Left ventricle myocardium inferior (tissue), 1 donor: ENCODE data around the gene RIOK1. TPM values are rescaled to one million over a fixed set of nuclear protein-coding genes. Genes with fewer than 3 reads are reported as not detected.

Experiments
- DNase-seq: peaks from one replicate; pipeline ENCODE4 v3.0.0-alpha.2; 2020
- H3K27ac ChIP-seq: fragments of 200-600 bp; replicated peaks from 2 replicates; pipeline ENCODE4 v1.8.0; 2021
- H3K27me3 ChIP-seq: fragments of 200-600 bp; 2 replicates; pipeline ENCODE4 v1.8.0; 2021; ENCODE audit warnings: low read depth
- H3K36me3 ChIP-seq: fragments of 200-600 bp; 2 replicates; pipeline ENCODE4 v1.8.0; 2021
- H3K4me1 ChIP-seq: fragments of 200-600 bp; 2 replicates; pipeline ENCODE4 v1.8.0; 2021
- H3K4me3 ChIP-seq: fragments of 200-600 bp; 2 replicates; pipeline ENCODE4 v1.8.0; 2021; ENCODE audit warnings: mild to moderate bottlenecking, moderate library complexity
- H3K9me3 ChIP-seq: fragments of 200-600 bp; replicated peaks from 2 replicates; pipeline ENCODE4 v1.8.0; 2021
- CTCF ChIP-seq: fragments of 200-600 bp; IDR thresholded peaks from 2 replicates; pipeline ENCODE4 v1.8.0; 2021; ENCODE audit warnings: antibody characterized with exemption, mild to moderate bottlenecking, borderline replicate concordance
- intact Hi-C: fragments of 100-400 bp; cut with micrococcal nuclease; formaldehyde crosslinking; loops from one replicate; pipeline ENCODE4 v1.11.0; 2022
- total RNA-seq: library from RNA; stranded (reverse); fragmentation: NEBNext Ultra II Directional; extraction: Animal tissue kit (Norgen Biotek cat#: 25700); gene quantifications from one replicate; pipeline ENCODE4 v1.2.1, GENCODE V29; 2021
- donor health status: DM: no; HTN: yes; CAD: no; lungs with severe emphysema.

RIOK1 gene
- total RNA-seq, 1 donor from 2014 or later: 11.5 TPM

DNA sequence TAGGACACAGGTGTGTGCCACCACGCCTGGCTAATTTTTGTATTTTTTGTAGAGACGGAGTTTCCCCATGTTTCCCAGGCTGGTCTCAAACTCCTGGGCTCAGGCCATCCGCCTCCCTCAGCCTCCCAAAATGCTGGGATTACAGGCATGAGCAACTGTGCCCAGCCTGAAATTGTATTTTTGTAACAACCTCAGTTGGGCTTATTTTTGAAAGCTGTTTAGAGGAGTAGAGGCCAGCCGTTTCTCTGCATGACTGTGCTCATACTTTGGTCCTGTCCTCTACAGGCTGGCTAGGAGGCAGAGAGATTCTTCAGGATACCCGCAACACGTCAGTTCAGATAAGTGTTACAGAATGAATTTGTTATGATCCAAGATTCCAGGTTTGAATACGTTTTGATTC lies 22.2 kb upstream of the RIOK1 start:
- DNase-seq: no peak
- intact Hi-C loops: no loop called here
- H3K4me3 ChIP-seq: no peak overlapping the region
- no peak for TF ChIP-seq CTCF
- H3K27ac ChIP-seq: no peak overlapping the region
- H3K27me3 ChIP-seq: peaks cover 10% of the 10 kb centered on the region
- no peaks in the 10 kb centered on the region for H3K4me1 ChIP-seq
- no peaks in the 10 kb centered on the region for H3K9me3 ChIP-seq
- no peaks in the 10 kb centered on the region for H3K36me3 ChIP-seq

- TF ChIP-seq CTCF: no peak
- no peak overlapping the region for H3K4me3 ChIP-seq
- H3K27ac ChIP-seq: no peak overlapping the region
- intact Hi-C loops: no loop called here
- H3K4me1 ChIP-seq: no peaks in the 10 kb centered on the region
- no peaks in the 10 kb centered on the region for H3K36me3 ChIP-seq
- DNase-seq: no peak
- no peaks in the 10 kb centered on the region for H3K9me3 ChIP-seq
- peaks cover 5% of the 10 kb centered on the region for H3K27me3 ChIP-seq
These were observed 15.9 kb upstream of the RIOK1 start for GRCh38 chr6:7373739-7374138.

DNA sequence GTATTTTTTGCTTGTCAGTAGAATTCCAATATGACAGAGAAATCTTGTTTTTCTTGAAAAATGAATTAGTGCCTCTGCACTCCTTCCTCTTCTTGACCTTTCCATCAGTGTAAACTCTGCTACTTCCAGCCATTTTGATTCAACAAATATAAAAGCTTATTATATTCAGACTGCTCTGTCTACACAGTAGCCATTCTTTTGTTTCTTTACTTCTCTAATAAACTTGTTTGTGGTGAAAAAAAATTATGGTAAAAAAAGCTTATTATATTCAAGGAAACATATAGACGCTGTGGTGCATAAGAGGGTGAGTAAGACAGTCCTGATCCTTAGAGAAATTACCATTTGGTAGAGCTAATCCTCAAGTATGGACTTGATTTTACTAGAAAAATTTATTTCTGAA lies 11.6 kb upstream of the RIOK1 start:
- no peaks in the 10 kb centered on the region for H3K36me3 ChIP-seq
- no peak for TF ChIP-seq CTCF
- H3K9me3 ChIP-seq: no peaks in the 10 kb centered on the region
- no peak overlapping the region for H3K4me3 ChIP-seq
- H3K27ac ChIP-seq: no peak overlapping the region
- H3K4me1 ChIP-seq: no peaks in the 10 kb centered on the region
- intact Hi-C loops: no loop called here
- no peak for DNase-seq
- H3K27me3 ChIP-seq: peaks cover 8% of the 10 kb centered on the region

GRCh38 chr6:7378740-7379139 lies 10.9 kb upstream of the RIOK1 start:
- intact Hi-C loops: no loop called here

DNA sequence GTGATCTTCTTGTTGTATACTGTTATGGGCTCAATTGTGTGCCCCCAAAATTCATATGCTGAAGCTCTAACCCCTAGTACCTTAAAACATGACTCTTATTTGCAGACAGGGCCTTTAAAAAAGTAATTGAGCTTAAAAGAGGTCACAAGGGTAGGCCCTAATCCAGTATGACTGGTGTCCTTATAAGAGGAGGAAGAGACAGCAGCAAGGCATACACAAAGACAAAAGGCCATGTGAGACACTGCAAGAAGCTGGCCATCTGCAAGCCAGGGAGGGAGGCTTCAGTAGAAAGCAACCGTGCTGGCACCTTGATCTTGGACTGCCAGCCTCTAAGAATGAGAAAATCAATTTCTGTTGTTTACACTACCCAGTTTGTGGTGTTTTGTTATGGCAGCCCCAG lies 8.5 kb upstream of the RIOK1 start:
- intact Hi-C loops: no loop called here
- DNase-seq: no peak
- Histone ChIP-seq H3K27me3 (peaks cover 8% of the 10 kb centered on the region), H3K36me3 (no peaks in the 10 kb centered on the region), H3K9me3 (no peaks in the 10 kb centered on the region), H3K4me1 (no peaks in the 10 kb centered on the region), H3K4me3 (no peak overlapping the region), H3K27ac (no peak overlapping the region)
- TF ChIP-seq CTCF: no peak

More at GRCh38 chr6:7378740-7379139, 10.9 kb upstream of the RIOK1 start:
- no peak overlapping the region for H3K4me3 ChIP-seq
- no peak for TF ChIP-seq CTCF
- no peak for DNase-seq
- peaks cover 8% of the 10 kb centered on the region for H3K27me3 ChIP-seq
- no peaks in the 10 kb centered on the region for H3K36me3 ChIP-seq
- H3K27ac ChIP-seq: no peak overlapping the region
- no peaks in the 10 kb centered on the region for H3K9me3 ChIP-seq
- H3K4me1 ChIP-seq: no peaks in the 10 kb centered on the region

DNA sequence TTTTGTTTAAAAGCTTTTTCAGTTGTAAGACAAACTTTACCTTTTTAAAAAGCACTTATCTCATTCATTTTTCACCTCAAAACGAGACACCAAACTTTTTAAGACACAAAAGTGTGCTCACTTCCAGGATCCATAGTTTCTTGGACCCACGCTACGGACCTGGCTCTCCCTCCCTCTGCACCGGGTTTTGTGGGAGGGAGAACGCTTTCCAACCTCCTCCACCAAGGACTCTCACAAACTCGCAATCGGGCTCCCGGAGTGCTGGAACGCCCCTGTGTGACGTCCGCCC lies 502 bp upstream of the RIOK1 start:
- Histone ChIP-seq H3K4me1 (peaks cover 34% of the 10 kb centered on the region), H3K27me3 (no peaks in the 10 kb centered on the region), H3K9me3 (no peaks in the 10 kb centered on the region), H3K4me3 (peak overlapping the region; percentile 81), H3K36me3 (peaks cover 12% of the 10 kb centered on the region), H3K27ac (peak overlapping the region; percentile 92)
- no peak for DNase-seq
- intact Hi-C loops: no loop called here
- TF ChIP-seq CTCF: no peak
